Stomach (tissue), 9 donors: ENCODE measurements around the gene DICER1. TPM values are rescaled to one million over a fixed set of nuclear protein-coding genes. Genes with fewer than 3 reads are reported as not detected.

Source experiments
- DNase-seq, 2 donors: peaks; one replicate each; pipeline versions ENCODE4 v3.0.0 to v3.0.0-alpha.2; 2013 to 2019
- H3K27ac ChIP-seq, 5 donors: fragments of 200-600 bp in 4 of 5; sonication (generic) in 4 of 5; one replicate each; pipeline ENCODE4 v1.5.1; 2013 to 2019; ENCODE audit warnings: mild to moderate bottlenecking in 1 of 5, moderate library complexity in 1 of 5
- H3K27me3 ChIP-seq, 3 donors: fragments of 200-600 bp; sonication (generic); one replicate each; pipeline ENCODE4 v1.5.1; 2017 to 2019; ENCODE audit warnings: mixed run types in 1 of 3
- H3K36me3 ChIP-seq, 4 donors: fragments of 200-600 bp; sonication (generic); 1 replicate in 3 of 4; 2 replicates in 1 of 4; pipeline ENCODE4 v1.5.1; 2016 to 2019
- H3K4me1 ChIP-seq, 4 donors: fragments of 200-600 bp; sonication (generic); one replicate each; pipeline ENCODE4 v1.5.1; 2016 to 2019
- H3K4me3 ChIP-seq, 4 donors: fragments of 200-600 bp; sonication (generic) in 3 of 4; one replicate each; pipeline ENCODE4 v1.5.1; 2016 to 2019; ENCODE audit warnings: mild to moderate bottlenecking in 1 of 4
- H3K9me3 ChIP-seq, 4 donors: fragments of 200-600 bp; sonication (generic); one replicate each; pipeline ENCODE4 v1.5.1; 2016 to 2019
- CTCF ChIP-seq, 7 experiments: fragments of 450-650 bp in 4 of 7; fragments of 200-600 bp in 3 of 7; sonication (generic) in 3 of 7; IDR thresholded peaks; one replicate each; pipeline ENCODE4 v1.5.1; 2016 to 2019; ENCODE audit warnings: antibody characterized with exemption in 7 of 7, control low read depth in 2 of 7, mild to moderate bottlenecking in 1 of 7
- EP300 ChIP-seq: sonication (generic); formaldehyde crosslinking; IDR thresholded peaks from one replicate; pipeline ENCODE4 v1.6.1; 2017; ENCODE audit warnings: antibody characterized with exemption
- POLR2A ChIP-seq, 4 donors: fragments of 450-650 bp; IDR thresholded peaks; one replicate each; pipeline ENCODE4 v1.6.1; 2016; ENCODE audit warnings: antibody characterized with exemption in 4 of 4, control low read depth in 2 of 4, mild to moderate bottlenecking in 1 of 4, moderate library complexity in 1 of 4
- POLR2AphosphoS5 ChIP-seq, 3 donors: sonication (generic); formaldehyde crosslinking; IDR thresholded peaks; one replicate each; pipeline ENCODE4 v1.6.1; 2016; ENCODE audit warnings: antibody characterized with exemption in 3 of 3
- WGBS, 5 donors: extraction: QIAGEN DNeasy Blood & Tissue Kit in 3 of 5; methylation state at CpG; one replicate each; pipeline versions ENCODE4 v1.1.5 to v1.1.7; 2013 to 2018; 5-methylcytosine and 5-hydroxymethylcytosine counted together
- intact Hi-C: fragments of 100-400 bp; cut with DNase I; formaldehyde crosslinking; loops from one replicate; pipeline ENCODE4 v1.15.1; 2023; ENCODE audit warnings: low total_unique reads
- polyA plus RNA-seq, 3 donors: library from polyadenylated mRNA; stranded (reverse); fragments of 200-250 nt; gene quantifications; one replicate each; pipeline ENCODE4 v1.2.3, GENCODE V29; 2013
- total RNA-seq, 5 donors: library from RNA; depleted of rRNA; stranded (reverse); fragments of >200 nt; gene quantifications; one replicate each; pipeline versions ENCODE4 v1.1.0 to v1.2.3, GENCODE V29; 2014 to 2016
- donor health status: healthy with polysubstance abuse.
- donor health status: Bipolar disorder and iron deficiency.
- donor health status: healthy.

Gene DICER1
- total and polyA plus RNA-seq, 8 donors: 6.1 to 104 (median 53.4) TPM

GRCh38 chr14:95040708-95041476 is 116.4 kb downstream of the DICER1 start:
- H3K27ac ChIP-seq: peak overlapping the region in 3 of 5 donors; percentile 17 to 22 (median 17)
- no peak overlapping the region for H3K4me3 ChIP-seq
- intact Hi-C loops: no loop called here
- no peaks in the 10 kb centered on the region for H3K36me3 ChIP-seq
- H3K27me3 ChIP-seq: peaks cover 0 to 6% (median 0%) of the 10 kb centered on the region in 3 donors
- TF ChIP-seq EP300 (no peak), CTCF (IDR thresholded peaks at IDR 0.05) (no peak), POLR2AphosphoS5 (IDR thresholded peaks at IDR 0.05) (no peak), POLR2A (IDR thresholded peaks at IDR 0.05) (no peak)
- H3K4me1 ChIP-seq: no peaks in the 10 kb centered on the region
- H3K9me3 ChIP-seq: no peaks in the 10 kb centered on the region
- DNase-seq: peak in 1 of 2 donors; percentile 20
- WGBS, 5 donors: 64 to 76% (median 70%) methylated on average over 9 of the region's 9 CpGs

GRCh38 chr14:95039993-95040348 is 117.4 kb downstream of the DICER1 start:
- 57 to 90% (median 86%) methylated on average over 1 to 4 of the region's 4 CpGs for WGBS, 5 donors
- Histone ChIP-seq H3K9me3 (no peaks in the 10 kb centered on the region), H3K27me3 (peaks cover 0 to 6% (median 0%) of the 10 kb centered on the region in 3 donors), H3K4me1 (no peaks in the 10 kb centered on the region), H3K27ac (no peak overlapping the region), H3K4me3 (no peak overlapping the region), H3K36me3 (no peaks in the 10 kb centered on the region)
- DNase-seq: peak in 1 of 2 donors; percentile 17
- TF ChIP-seq CTCF (IDR thresholded peaks at IDR 0.05) (no peak), POLR2A (IDR thresholded peaks at IDR 0.05) (no peak), EP300 (no peak)
- intact Hi-C loops: no loop called here

- H3K9me3 ChIP-seq: no peaks in the 10 kb centered on the region
- intact Hi-C loops: no loop called here
- no peak overlapping the region for H3K27ac ChIP-seq
- no peaks in the 10 kb centered on the region for H3K4me1 ChIP-seq
- TF ChIP-seq EP300 (no peak), CTCF (IDR thresholded peaks at IDR 0.05) (no peak), POLR2A (IDR thresholded peaks at IDR 0.05) (no peak)
- WGBS, 5 donors: 70 to 85% (median 83%) methylated on average over 16 to 17 of the region's 17 CpGs
- H3K36me3 ChIP-seq: no peaks in the 10 kb centered on the region
- H3K4me3 ChIP-seq: no peak overlapping the region
- peaks cover 0 to under 1% (median 0%) of the 10 kb centered on the region in 3 donors for H3K27me3 ChIP-seq
- DNase-seq: peak in 1 of 2 donors; percentile 20
Measured at GRCh38 chr14:95039259-95039992, 117.9 kb downstream of the DICER1 start.

GRCh38 chr14:95038521-95039250 is 118.6 kb downstream of the DICER1 start:
- DNase-seq: no peak
- TF ChIP-seq POLR2AphosphoS5 (IDR thresholded peaks at IDR 0.05): no peak
- TF ChIP-seq CTCF (IDR thresholded peaks at IDR 0.05): no peak
- TF ChIP-seq EP300: no peak
- TF ChIP-seq POLR2A (IDR thresholded peaks at IDR 0.05): no peak
- H3K27ac ChIP-seq: no peak overlapping the region
- intact Hi-C loops: no loop called here
- no peaks in the 10 kb centered on the region for H3K36me3 ChIP-seq
- no peaks in the 10 kb centered on the region for H3K9me3 ChIP-seq
- H3K27me3 ChIP-seq: no peaks in the 10 kb centered on the region
- 74 to 93% (median 81%) methylated on average over 9 of the region's 9 CpGs for WGBS, 5 donors
- H3K4me1 ChIP-seq: no peaks in the 10 kb centered on the region
- H3K4me3 ChIP-seq: no peak overlapping the region
